HT1080 (cell line): ENCODE results near the gene SUSD6. TPM values are rescaled to one million over a fixed set of nuclear protein-coding genes. Genes with fewer than 3 reads are reported as not detected.
A peak's percentile ranks its signal among the peaks of the same experiment; 100 is the strongest.
"Not testable (repeated sequence)": the region's sequence is repeated elsewhere in the genome, so short reads cannot be mapped to it uniquely, and the experiment has no call there.

Source experiments
- DNase-seq: peaks from one replicate; pipeline ENCODE4 v3.0.0-alpha.2; 2015; ENCODE audit warnings: low read depth
- total RNA-seq: library from RNA; depleted of rRNA; stranded (reverse); fragments of >200 nt; shearing (Covaris generic); gene quantifications from 2 replicates; pipeline ENCODE4 v1.2.3, GENCODE V29; 2014

Gene SUSD6
- total RNA-seq, 1 experiment from 2014 or later: 4.3 TPM

GRCh38 chr14:69587389-69587788 is 24.0 kb upstream of the SUSD6 start:
- no peak for DNase-seq

GRCh38 chr14:69591317-69591716 is 20.1 kb upstream of the SUSD6 start:
- DNase-seq: no peak

GRCh38 chr14:69593018-69593677 is 18.2 kb upstream of the SUSD6 start:
- no peak for DNase-seq

GRCh38 chr14:69594846-69595245 is 16.6 kb upstream of the SUSD6 start:
- DNase-seq: no peak

- no peak for DNase-seq
Observed at GRCh38 chr14:69595336-69595735, 16.1 kb upstream of the SUSD6 start.

- DNase-seq: not testable (repeated sequence)
Observed at GRCh38 chr14:69599431-69599830, 12.0 kb upstream of the SUSD6 start.

- no peak for DNase-seq
Observed at GRCh38 chr14:69600304-69600891, 11.0 kb upstream of the SUSD6 start.

GRCh38 chr14:69605738-69606137 is 5.7 kb upstream of the SUSD6 start:
- DNase-seq: no peak

GRCh38 chr14:69606258-69607184 is 4.9 kb upstream of the SUSD6 start:
- no peak for DNase-seq

- DNase-seq: no peak
Observed at GRCh38 chr14:69610020-69610873, 1.1 kb upstream of the SUSD6 start.

GRCh38 chr14:69610874-69611171 is 573 bp upstream of the SUSD6 start:
- DNase-seq: no peak

GRCh38 chr14:69612014-69612782 is 802 bp downstream of the SUSD6 start:
- peak; percentile 28 for DNase-seq

GRCh38 chr14:69612783-69613130 is 1.4 kb downstream of the SUSD6 start:
- peak; percentile 11 for DNase-seq

- DNase-seq: no peak
Observed at GRCh38 chr14:69613312-69614073, 2.1 kb downstream of the SUSD6 start.

- DNase-seq: no peak
Observed at GRCh38 chr14:69614592-69614991, 3.2 kb downstream of the SUSD6 start.

GRCh38 chr14:69615121-69615495 is 3.7 kb downstream of the SUSD6 start:
- no peak for DNase-seq

- peak; percentile 62 for DNase-seq
Observed at GRCh38 chr14:69615496-69616407, 4.4 kb downstream of the SUSD6 start.

GRCh38 chr14:69616408-69616773 is 5.0 kb downstream of the SUSD6 start:
- no peak for DNase-seq

- DNase-seq: no peak
Observed at GRCh38 chr14:69617796-69618195, 6.4 kb downstream of the SUSD6 start.
